Sigmoid colon (tissue), 7 donors: ENCODE results near the gene NEK5. TPM values are rescaled to one million over a fixed set of nuclear protein-coding genes. Genes with fewer than 3 reads are reported as not detected.

Experiments
- DNase-seq: peaks from one replicate; pipeline ENCODE4 v3.0.0-alpha.2; 2019
- H3K27ac ChIP-seq, 4 donors: fragments of 200-600 bp; sonication (generic); one replicate each; pipeline ENCODE4 v1.5.1; 2016 to 2019; ENCODE audit warnings: mild to moderate bottlenecking in 1 of 4
- H3K27me3 ChIP-seq, 3 donors: fragments of 200-600 bp; sonication (generic); one replicate each; pipeline ENCODE4 v1.5.1; 2019; ENCODE audit warnings: mild to moderate bottlenecking in 1 of 3
- H3K36me3 ChIP-seq, 4 donors: fragments of 200-600 bp; sonication (generic); one replicate each; pipeline ENCODE4 v1.5.1; 2016 to 2019
- H3K4me1 ChIP-seq, 4 donors: fragments of 200-600 bp; sonication (generic); one replicate each; pipeline ENCODE4 v1.5.1; 2017 to 2019
- H3K4me3 ChIP-seq, 4 donors: fragments of 200-600 bp; sonication (generic); one replicate each; pipeline ENCODE4 v1.5.1; 2017 to 2019; ENCODE audit warnings: mild to moderate bottlenecking in 2 of 4, moderate library complexity in 1 of 4
- H3K9me3 ChIP-seq, 4 donors: fragments of 200-600 bp in 3 of 4; sonication (generic) in 3 of 4; one replicate each; pipeline versions ENCODE4 v1.5.1 to v1.6.1; 2013 to 2019
- EP300 ChIP-seq, 4 donors: sonication (generic); formaldehyde crosslinking; IDR thresholded peaks; one replicate each; pipeline ENCODE4 v1.6.1; 2017; ENCODE audit warnings: antibody characterized with exemption in 4 of 4
- POLR2A ChIP-seq, 2 donors: fragments of 450-650 bp; IDR thresholded peaks; one replicate each; pipeline ENCODE4 v1.6.1; 2016; ENCODE audit warnings: antibody characterized with exemption in 2 of 2, mild to moderate bottlenecking in 2 of 2, moderate library complexity in 2 of 2
- POLR2AphosphoS5 ChIP-seq, 4 donors: sonication (generic); formaldehyde crosslinking; IDR thresholded peaks; one replicate each; pipeline ENCODE4 v1.6.1; 2017; ENCODE audit warnings: antibody characterized with exemption in 4 of 4
- WGBS, 2 donors: extraction: QIAGEN DNeasy Blood & Tissue Kit; methylation state at CpG; one replicate each; pipeline ENCODE4 v1.1.7; 2013; 5-methylcytosine and 5-hydroxymethylcytosine counted together
- intact Hi-C: fragments of 100-400 bp; cut with DNase I; formaldehyde crosslinking; loops from one replicate; pipeline ENCODE4 v1.15.1; 2023
- polyA plus RNA-seq, 3 donors: library from polyadenylated mRNA; stranded (reverse); fragments of 200-250 nt; gene quantifications; one replicate each; pipeline ENCODE4 v1.2.3, GENCODE V29; 2013
- total RNA-seq, 4 donors: library from RNA; depleted of rRNA; stranded (reverse); fragments of >200 nt; gene quantifications; one replicate each; pipeline ENCODE4 v1.1.0, GENCODE V29; 2016
- TF ChIP-seq, protein P1 (sequence below), 4 experiments: fragments of 450-650 bp in 3 of 4; fragments of 200-600 bp in 1 of 4; IDR thresholded peaks; one replicate each; pipeline ENCODE4 v1.5.1; 2016 to 2019; ENCODE audit warnings: antibody characterized with exemption in 4 of 4, mild to moderate bottlenecking in 3 of 4, moderate library complexity in 2 of 4
- donor health status: healthy with polysubstance abuse.
- donor health status: Bipolar disorder and iron deficiency.
- donor health status: healthy.

Gene NEK5
- total and polyA plus RNA-seq, 7 donors, result 0.17 to 0.83 (median 0.33) TPM; not detected in 2

DNA sequence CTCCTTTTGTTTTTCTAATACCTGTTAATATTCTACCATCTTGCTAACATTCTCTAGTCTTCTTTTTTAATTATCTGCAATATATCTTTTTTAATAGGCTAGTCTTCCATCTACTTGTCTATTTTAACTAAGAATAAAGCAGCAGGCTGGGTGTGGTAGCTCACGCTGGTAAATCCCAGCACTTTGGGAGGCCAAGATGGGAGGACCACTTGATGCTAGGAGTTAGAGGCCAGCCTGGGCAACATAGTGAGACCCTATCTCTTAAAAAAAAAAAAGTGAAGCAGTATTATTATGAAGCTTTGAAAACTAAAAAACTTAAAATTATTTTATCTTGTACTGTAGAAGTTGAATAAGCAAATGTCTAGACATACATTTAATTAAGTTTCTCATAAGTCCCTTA lies 101.0 kb downstream of the NEK5 start:
- Histone ChIP-seq H3K27me3 (no peaks in the 10 kb centered on the region), H3K27ac (no peak overlapping the region), H3K4me1 (no peaks in the 10 kb centered on the region), H3K36me3 (peaks cover 0 to 38% (median 6%) of the 10 kb centered on the region in 4 donors), H3K4me3 (no peak overlapping the region), H3K9me3 (peaks cover 0 to 2% (median 0%) of the 10 kb centered on the region in 4 donors)
- WGBS, 2 donors, result 95 to 99% methylated on average over 1 of the region's 1 CpG
- intact Hi-C loops, result no loop called here
- TF ChIP-seq EP300 (IDR thresholded peaks at IDR 0.05) (no peak), POLR2A (IDR thresholded peaks at IDR 0.05) (no peak), POLR2AphosphoS5 (IDR thresholded peaks at IDR 0.05) (no peak)
- TF ChIP-seq, protein P1, sequence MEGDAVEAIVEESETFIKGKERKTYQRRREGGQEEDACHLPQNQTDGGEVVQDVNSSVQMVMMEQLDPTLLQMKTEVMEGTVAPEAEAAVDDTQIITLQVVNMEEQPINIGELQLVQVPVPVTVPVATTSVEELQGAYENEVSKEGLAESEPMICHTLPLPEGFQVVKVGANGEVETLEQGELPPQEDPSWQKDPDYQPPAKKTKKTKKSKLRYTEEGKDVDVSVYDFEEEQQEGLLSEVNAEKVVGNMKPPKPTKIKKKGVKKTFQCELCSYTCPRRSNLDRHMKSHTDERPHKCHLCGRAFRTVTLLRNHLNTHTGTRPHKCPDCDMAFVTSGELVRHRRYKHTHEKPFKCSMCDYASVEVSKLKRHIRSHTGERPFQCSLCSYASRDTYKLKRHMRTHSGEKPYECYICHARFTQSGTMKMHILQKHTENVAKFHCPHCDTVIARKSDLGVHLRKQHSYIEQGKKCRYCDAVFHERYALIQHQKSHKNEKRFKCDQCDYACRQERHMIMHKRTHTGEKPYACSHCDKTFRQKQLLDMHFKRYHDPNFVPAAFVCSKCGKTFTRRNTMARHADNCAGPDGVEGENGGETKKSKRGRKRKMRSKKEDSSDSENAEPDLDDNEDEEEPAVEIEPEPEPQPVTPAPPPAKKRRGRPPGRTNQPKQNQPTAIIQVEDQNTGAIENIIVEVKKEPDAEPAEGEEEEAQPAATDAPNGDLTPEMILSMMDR (IDR thresholded peaks at IDR 0.05), result no peak
- DNase-seq, result no peak

DNA sequence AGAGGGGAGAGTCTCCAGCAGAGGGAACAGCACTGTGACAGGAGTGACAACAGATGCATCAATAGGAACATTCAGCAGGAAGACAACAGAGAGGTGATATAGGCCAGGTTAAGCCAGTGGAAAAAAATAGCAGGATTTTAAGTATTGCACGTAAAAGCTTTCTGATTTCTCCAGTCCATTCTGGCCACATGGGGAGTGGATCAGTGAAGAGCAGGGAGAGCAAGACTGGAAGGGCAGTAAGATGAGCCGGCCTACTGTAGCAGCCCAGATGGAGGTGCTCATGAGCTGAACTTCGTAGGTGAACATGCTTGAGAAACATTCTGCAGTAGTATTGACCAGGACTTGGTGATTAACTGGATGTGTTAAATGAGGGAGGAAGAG lies 102.6 kb downstream of the NEK5 start:
- TF ChIP-seq POLR2AphosphoS5 (IDR thresholded peaks at IDR 0.05) (no peak), POLR2A (IDR thresholded peaks at IDR 0.05) (no peak), EP300 (IDR thresholded peaks at IDR 0.05) (no peak)
- TF ChIP-seq, protein P1 (IDR thresholded peaks at IDR 0.05), result no peak
- Histone ChIP-seq H3K27ac (no peak overlapping the region), H3K9me3 (peaks cover 0 to 2% (median 0%) of the 10 kb centered on the region in 4 donors), H3K4me3 (no peak overlapping the region), H3K36me3 (peaks cover 0 to 52% (median 6%) of the 10 kb centered on the region in 4 donors), H3K4me1 (no peaks in the 10 kb centered on the region), H3K27me3 (no peaks in the 10 kb centered on the region)
- WGBS, 2 donors, result 94 to 96% methylated on average over 3 of the region's 3 CpGs
- no peak for DNase-seq
- intact Hi-C loops, result no loop called here

DNA sequence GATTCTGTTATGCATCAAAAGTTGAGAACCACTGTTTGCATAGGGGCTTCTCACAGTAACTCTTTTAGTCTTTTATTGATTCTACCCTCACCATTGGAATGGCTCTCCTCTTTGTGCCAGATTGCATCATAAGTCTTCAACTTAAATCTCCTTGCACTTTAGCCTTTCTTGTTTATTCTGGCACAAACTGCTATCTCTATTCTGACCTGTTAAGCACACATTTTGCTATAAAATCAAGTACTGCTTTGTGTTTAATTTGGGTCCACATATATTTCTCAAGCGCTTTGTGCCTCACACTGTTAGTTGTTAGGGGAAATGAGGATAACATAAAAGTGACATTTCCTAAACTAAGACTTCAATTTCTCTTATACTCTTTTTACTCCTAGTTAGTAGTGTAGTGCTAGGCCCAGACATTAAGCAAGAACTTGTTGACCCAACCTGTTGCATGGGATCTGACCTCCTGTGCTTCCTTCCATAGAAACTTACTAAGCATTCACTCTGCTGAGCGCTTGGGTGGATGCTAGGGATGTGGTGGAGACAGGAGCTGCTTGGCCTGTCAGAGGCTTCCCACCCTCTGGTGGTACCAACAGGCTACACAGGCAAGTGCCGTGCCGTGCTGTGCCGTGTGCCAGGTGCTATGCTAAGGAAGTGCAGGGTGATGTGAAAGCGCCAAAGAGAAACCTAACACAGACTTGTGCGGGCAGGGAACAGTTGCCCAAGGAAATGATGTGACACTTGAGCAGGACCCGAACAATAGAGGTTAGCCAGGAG lies 103.2 kb downstream of the NEK5 start:
- intact Hi-C loops, result no loop called here
- no peak overlapping the region for H3K27ac ChIP-seq
- DNase-seq, result no peak
- peaks cover 0 to 2% (median 0%) of the 10 kb centered on the region in 4 donors for H3K9me3 ChIP-seq
- no peaks in the 10 kb centered on the region for H3K4me1 ChIP-seq
- TF ChIP-seq EP300 (IDR thresholded peaks at IDR 0.05), result no peak
- TF ChIP-seq, protein P1 (IDR thresholded peaks at IDR 0.05), result no peak
- TF ChIP-seq POLR2AphosphoS5 (IDR thresholded peaks at IDR 0.05), result no peak
- TF ChIP-seq POLR2A (IDR thresholded peaks at IDR 0.05), result no peak
- H3K36me3 ChIP-seq, result peaks cover 0 to 58% (median 6%) of the 10 kb centered on the region in 4 donors
- WGBS, 2 donors, result 92 to 96% methylated on average over 8 of the region's 8 CpGs
- H3K27me3 ChIP-seq, result no peaks in the 10 kb centered on the region
- H3K4me3 ChIP-seq, result no peak overlapping the region

DNA sequence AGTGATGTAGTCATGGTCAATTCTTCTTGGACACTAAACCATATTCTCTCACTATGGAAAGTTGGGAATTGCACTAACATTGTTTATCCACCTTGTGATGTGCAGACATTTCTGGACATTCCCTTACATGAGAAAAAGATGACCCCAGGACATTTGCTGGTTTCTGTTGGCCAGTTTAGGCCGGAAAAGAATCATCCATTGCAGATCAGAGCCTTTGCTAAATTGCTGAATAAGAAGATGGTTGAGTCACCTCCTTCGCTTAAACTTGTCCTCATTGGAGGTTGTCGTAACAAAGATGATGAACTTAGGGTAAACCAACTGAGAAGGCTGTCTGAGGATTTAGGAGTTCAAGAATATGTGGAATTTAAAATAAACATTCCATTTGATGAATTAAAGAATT lies 104.4 kb downstream of the NEK5 start, which contains the start of gene UTP14C:
UTP14C (plus strand) TSS at position 211 of the 400 bp plus-strand sequence. CDS start 4,114 bp downstream, outside the sequence.
- intact Hi-C loops, result no loop called here
- 97 to 98% methylated on average over 3 of the region's 3 CpGs for WGBS, 2 donors
- H3K27ac ChIP-seq, result no peak within 1 kb of the TSS
- H3K27me3 ChIP-seq, result no peaks in the 10 kb centered on the region
- H3K36me3 ChIP-seq, result peaks cover 0 to 69% (median 10%) of the 10 kb centered on the region in 4 donors
- H3K9me3 ChIP-seq, result peaks cover 0 to 2% (median 0%) of the 10 kb centered on the region in 4 donors
- no peak for TF ChIP-seq EP300 (IDR thresholded peaks at IDR 0.05)
- TF ChIP-seq, protein P1 (IDR thresholded peaks at IDR 0.05), result no peak
- TF ChIP-seq POLR2AphosphoS5 (IDR thresholded peaks at IDR 0.05), result no peak
- TF ChIP-seq POLR2A (IDR thresholded peaks at IDR 0.05), result no peak
- no peak for DNase-seq
- H3K4me3 ChIP-seq, result no peak within 1 kb of the TSS
- no peaks in the 10 kb centered on the region for H3K4me1 ChIP-seq
